ENCODE results near the gene PRLR.

DNA sequence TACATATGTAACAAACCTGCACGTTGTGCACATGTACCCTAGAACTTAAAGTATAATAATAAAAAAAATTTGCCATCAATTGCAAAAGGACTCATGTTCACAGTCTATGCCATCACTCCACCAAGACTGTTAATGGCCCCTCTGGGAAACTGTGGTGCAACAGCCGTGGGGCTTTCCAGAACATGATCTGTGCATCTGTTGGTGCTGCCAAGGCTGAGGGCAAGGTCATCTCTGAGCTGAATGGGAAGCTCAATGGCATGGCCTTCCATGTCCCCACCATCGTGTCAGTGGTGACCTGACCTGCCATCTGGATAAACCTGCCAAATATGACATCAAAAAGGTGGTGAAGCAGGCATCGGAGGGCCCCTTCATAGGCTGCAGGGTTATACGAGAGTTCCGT is 149.2 kb downstream of the PRLR start:
- TF ChIP-seq, protein P1, sequence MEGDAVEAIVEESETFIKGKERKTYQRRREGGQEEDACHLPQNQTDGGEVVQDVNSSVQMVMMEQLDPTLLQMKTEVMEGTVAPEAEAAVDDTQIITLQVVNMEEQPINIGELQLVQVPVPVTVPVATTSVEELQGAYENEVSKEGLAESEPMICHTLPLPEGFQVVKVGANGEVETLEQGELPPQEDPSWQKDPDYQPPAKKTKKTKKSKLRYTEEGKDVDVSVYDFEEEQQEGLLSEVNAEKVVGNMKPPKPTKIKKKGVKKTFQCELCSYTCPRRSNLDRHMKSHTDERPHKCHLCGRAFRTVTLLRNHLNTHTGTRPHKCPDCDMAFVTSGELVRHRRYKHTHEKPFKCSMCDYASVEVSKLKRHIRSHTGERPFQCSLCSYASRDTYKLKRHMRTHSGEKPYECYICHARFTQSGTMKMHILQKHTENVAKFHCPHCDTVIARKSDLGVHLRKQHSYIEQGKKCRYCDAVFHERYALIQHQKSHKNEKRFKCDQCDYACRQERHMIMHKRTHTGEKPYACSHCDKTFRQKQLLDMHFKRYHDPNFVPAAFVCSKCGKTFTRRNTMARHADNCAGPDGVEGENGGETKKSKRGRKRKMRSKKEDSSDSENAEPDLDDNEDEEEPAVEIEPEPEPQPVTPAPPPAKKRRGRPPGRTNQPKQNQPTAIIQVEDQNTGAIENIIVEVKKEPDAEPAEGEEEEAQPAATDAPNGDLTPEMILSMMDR (IDR thresholded peaks at IDR 0.05; ENCODE audit: low read depth, low read length, poor library complexity, severe bottlenecking), result no peak
- TF ChIP-seq EZH2phosphoT487 (IDR thresholded peaks at IDR 0.05; ENCODE audit: borderline replicate concordance, low read length), result no peak

Data from DOHH2 (cell line).